ENCODE results near the gene RBP3. TPM values are rescaled to one million over a fixed set of nuclear protein-coding genes. Genes with fewer than 3 reads are reported as not detected.

The RBP3 gene
- total RNA-seq, 1 experiment from 2014 or later: not detected

- Histone ChIP-seq H4K20me1 (ENCODE audit: insufficient read depth) (no peaks in the 10 kb centered on the region), H3F3A (ENCODE audit: insufficient read depth, low read depth) (no peaks in the 10 kb centered on the region), H3K4me1 (replicated peaks; ENCODE audit: insufficient read depth) (peaks cover 12% of the 10 kb centered on the region; the same call in 1 of the 2 replicates), H3K36me3 (ENCODE audit: low read depth) (no peaks in the 10 kb centered on the region), H3K27ac (no peak overlapping the region), H3K79me2 (ENCODE audit: low read depth) (no peaks in the 10 kb centered on the region), H3K9me3 (ENCODE audit: insufficient read depth, low read depth) (no peaks in the 10 kb centered on the region), H3K4me2 (no peak overlapping the region), H2AFZ (no peak overlapping the region), H3K4me3 (no peak overlapping the region), H3K9me2 (ENCODE audit: insufficient read depth) (no peaks in the 10 kb centered on the region), H3K27me3 (ENCODE audit: insufficient read depth, low read depth) (peaks cover 12% of the 10 kb centered on the region)
- POLR2A ChIA-PET (ENCODE audit: unreplicated experiment): no interaction called here
- TF ChIP-seq CTCF (conservative IDR thresholded peaks at IDR 0.05) (no peak), EZH2 (IDR thresholded peaks at IDR 0.05; ENCODE audit: low read depth) (no peak)
- no peak for DNase-seq
- no TSS peak for BruUV-seq (replicated peaks)
- CTCF ChIA-PET: no interaction called here
- intact Hi-C loops (cut with micrococcal nuclease; ENCODE audit: unreplicated experiment): no loop called here
Observed at GRCh38 chr10:47329855-47330254, 18.3 kb upstream of the RBP3 start.

- no peak overlapping the region for H3K27ac ChIP-seq
- no peaks in the 10 kb centered on the region for H3K9me2 ChIP-seq (ENCODE audit: insufficient read depth)
- ChIA-PET POLR2A (ENCODE audit: unreplicated experiment) (no interaction called here), CTCF (no interaction called here)
- H3K79me2 ChIP-seq (ENCODE audit: low read depth): no peaks in the 10 kb centered on the region
- no TSS peak for BruUV-seq (replicated peaks)
- H3K4me2 ChIP-seq: no peak overlapping the region
- no peak overlapping the region for H2AFZ ChIP-seq
- peaks cover 12% of the 10 kb centered on the region; the same call in 1 of the 2 replicates for H3K4me1 ChIP-seq (replicated peaks; ENCODE audit: insufficient read depth)
- intact Hi-C loops (cut with micrococcal nuclease; ENCODE audit: unreplicated experiment): no loop called here
- H3F3A ChIP-seq (ENCODE audit: insufficient read depth, low read depth): no peaks in the 10 kb centered on the region
- DNase-seq: no peak
- no peak for TF ChIP-seq EZH2 (IDR thresholded peaks at IDR 0.05; ENCODE audit: low read depth)
- TF ChIP-seq CTCF (conservative IDR thresholded peaks at IDR 0.05): no peak
- no peaks in the 10 kb centered on the region for H3K9me3 ChIP-seq (ENCODE audit: insufficient read depth, low read depth)
- no peak overlapping the region for H3K4me3 ChIP-seq
- no peaks in the 10 kb centered on the region for H4K20me1 ChIP-seq (ENCODE audit: insufficient read depth)
- H3K36me3 ChIP-seq (ENCODE audit: low read depth): no peaks in the 10 kb centered on the region
- H3K27me3 ChIP-seq (ENCODE audit: insufficient read depth, low read depth): peaks cover 16% of the 10 kb centered on the region
Observed at GRCh38 chr10:47330366-47330765, 17.8 kb upstream of the RBP3 start.

- Histone ChIP-seq H4K20me1 (ENCODE audit: insufficient read depth) (no peaks in the 10 kb centered on the region), H3K4me3 (no peak overlapping the region), H3K36me3 (ENCODE audit: low read depth) (no peaks in the 10 kb centered on the region), H3K4me1 (replicated peaks; ENCODE audit: insufficient read depth) (peaks cover 11% of the 10 kb centered on the region; the same call in 1 of the 2 replicates), H3K9me3 (ENCODE audit: insufficient read depth, low read depth) (no peaks in the 10 kb centered on the region), H3K27ac (no peak overlapping the region), H2AFZ (no peak overlapping the region), H3K4me2 (no peak overlapping the region), H3K9me2 (ENCODE audit: insufficient read depth) (no peaks in the 10 kb centered on the region), H3K79me2 (ENCODE audit: low read depth) (no peaks in the 10 kb centered on the region), H3K27me3 (ENCODE audit: insufficient read depth, low read depth) (peaks cover 16% of the 10 kb centered on the region), H3F3A (ENCODE audit: insufficient read depth, low read depth) (no peaks in the 10 kb centered on the region)
- DNase-seq: no peak
- TF ChIP-seq CTCF (conservative IDR thresholded peaks at IDR 0.05): no peak
- TF ChIP-seq EZH2 (IDR thresholded peaks at IDR 0.05; ENCODE audit: low read depth): no peak
- BruUV-seq (replicated peaks): no TSS peak
- intact Hi-C loops (cut with micrococcal nuclease; ENCODE audit: unreplicated experiment): no loop called here
- ChIA-PET CTCF (no interaction called here), POLR2A (ENCODE audit: unreplicated experiment) (no interaction called here)
Observed at GRCh38 chr10:47330804-47331203, 17.4 kb upstream of the RBP3 start.
